GM18909 (cell line): Measurements from ENCODE around the gene LCNL1.

ENCODE experiments used
- ATAC-seq: cut with Tn5 transposase; IDR thresholded peaks from one replicate; pipeline ENCODE4 v1.9.1; 2021; ENCODE audit warnings: mild to moderate bottlenecking; ENCODE audit not compliant: unreplicated experiment, poor library complexity

The LCNL1 gene

DNA sequence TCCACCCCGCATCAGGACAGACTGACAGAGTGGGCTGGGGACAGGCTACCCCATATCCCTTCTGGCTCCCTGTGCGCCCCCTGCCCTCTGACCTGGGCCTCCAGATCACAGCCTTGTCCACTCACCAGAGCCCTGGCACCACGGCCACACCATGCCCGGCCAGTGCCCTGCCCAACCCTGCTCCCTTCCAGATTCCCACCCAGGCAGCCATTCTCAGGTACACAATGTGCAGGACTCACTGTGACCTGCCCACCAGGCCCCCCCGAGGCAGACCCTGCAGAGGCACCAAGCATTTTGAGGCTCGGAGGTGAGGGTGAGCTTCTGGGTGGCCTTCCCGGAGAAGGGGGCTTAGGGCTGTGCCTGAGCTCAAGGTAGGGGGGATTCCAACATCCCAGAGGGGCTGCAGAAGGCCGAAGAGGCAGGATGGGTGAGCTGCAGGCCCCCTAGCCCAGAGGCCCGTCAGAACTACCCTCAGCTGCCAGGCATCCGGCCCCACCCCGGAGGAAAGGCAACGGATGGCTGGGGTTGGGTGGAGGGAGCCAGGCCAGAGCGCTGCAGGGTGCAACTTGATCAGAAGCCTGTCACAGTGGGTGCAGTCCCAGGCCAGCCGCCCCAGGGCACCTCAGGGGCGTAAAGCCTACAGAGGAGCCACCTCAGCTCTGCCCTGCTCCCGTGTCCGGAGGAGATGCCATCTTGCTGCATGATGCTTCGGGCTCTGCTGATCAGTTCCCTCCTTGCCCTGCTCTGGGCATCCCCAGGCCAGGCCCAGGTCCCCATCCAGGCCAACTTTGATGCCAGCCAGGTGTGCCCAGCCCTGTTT, at the start of gene LCNL1:
Gene LCNL1 (plus strand): TSS at position 762 of the 820 bp plus-strand sequence. CDS start 594 bp downstream, outside the sequence.
- ATAC-seq = no peak

GRCh38 chr9:136934277-136934676, 48.5 kb upstream of the LCNL1 start:
- ATAC-seq = no peak

DNA sequence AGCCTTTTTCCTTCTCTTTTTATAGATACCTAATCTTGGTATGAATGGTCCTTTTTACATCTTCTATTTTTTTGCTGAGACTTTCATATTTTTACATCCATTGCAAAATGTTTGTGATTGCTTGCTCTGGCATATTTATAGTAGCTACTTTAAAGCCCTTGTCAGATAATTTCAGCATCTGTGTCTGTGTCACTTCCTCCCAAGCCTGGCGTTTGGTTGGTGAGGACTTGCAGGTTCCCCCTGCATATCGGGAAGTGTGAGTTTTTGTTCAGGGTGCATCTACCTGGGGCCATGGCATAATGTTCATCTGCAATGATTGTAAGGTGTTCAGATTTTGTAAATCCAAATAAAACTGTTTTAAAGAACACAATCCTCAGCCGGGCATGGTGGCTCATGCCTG, 47.1 kb upstream of the LCNL1 start:
- ATAC-seq = no peak

DNA sequence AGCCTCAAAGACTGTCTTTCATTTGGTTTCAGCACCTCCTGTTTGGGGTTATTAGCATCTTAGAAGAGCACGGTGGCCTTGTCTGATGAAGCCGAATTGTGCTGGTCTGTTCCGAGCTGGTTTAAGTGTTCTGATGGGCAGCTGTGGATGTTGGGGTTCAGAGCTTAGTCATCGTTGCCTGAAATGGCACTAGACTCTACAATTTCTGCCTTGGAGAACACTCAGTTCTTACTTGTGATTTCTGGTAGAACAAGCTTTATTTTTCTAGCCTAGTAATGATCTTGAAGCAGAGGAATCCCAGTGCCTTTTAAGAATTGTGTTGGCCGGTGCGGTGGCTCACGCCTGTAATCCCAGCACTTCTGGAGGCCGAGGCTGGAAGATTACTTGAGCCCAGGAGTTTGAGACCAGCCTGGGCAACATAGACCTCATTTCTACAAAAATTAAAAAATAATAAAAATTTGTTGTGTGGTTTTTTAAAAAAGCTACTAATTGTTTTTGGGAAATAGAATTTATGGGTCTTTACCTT, 46.1 kb upstream of the LCNL1 start:
- no peak for ATAC-seq

DNA sequence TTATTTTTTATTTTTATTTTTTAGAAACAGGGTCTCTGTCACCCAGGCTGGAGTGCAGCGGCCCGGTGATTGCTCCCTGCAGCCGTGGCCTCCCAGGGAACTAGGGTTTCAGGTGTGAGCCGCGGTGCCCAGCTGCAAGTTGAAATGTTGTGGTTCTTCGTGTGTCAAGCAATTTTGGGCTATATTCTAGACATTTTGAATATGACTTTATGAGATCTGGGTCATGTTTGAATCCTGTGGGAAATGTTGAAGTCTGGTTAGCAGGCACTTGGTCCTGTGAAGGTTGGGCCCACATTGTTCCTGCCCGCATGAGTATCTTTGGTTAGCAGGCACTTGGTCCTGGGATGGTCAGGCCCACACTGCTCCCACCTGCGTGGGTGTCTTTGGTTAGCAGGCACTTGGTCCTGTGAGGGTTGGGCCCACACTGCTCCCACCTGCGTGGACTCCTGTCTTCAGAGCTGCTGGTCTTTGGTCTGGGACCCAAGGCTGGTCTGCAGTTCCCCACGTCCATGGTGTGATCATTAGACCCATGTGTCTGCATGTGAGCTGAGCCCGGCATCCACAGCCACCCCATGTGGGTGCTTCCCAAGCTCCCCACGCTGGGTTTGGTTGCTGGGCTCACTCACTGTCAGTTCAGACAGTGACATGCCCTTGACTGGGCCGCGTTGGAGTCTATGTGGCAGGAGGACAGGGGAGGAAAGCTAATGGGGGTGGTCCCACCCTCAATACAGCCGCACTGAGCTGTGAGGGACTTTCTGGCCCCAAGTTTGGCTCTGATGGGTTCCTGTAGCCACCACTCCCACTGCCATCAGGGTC, 45.4 kb upstream of the LCNL1 start:
- ATAC-seq = no peak

DNA sequence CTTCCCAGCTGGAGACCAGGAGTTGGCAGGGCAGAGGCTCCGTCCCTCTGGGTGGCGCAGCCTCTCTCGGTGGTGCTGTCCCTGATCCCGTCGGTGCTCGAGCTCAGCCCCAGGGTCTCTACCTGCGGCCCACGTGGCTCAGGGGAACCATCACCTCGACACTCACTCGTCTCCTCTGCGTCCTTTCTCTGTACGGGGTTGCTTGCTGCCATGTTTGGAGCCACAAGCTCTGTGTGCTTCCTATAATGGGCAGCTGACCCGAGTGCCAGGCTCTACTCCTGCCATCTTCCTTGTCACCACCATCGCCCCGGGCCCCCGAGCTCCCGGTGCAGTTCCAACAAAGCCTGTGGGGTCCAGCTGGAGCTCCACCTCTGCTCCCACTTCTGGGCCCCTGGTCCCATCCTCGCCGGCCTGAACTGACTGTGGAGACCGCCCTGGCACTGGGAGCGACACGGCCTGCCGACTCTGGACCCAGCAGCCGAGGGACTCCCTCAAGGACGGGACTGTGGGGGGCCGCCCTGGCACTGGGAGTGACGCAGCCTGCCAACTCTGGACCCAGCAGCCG, 43.3 kb upstream of the LCNL1 start:
- ATAC-seq = no peak

GRCh38 chr9:136939996-136940525, 42.7 kb upstream of the LCNL1 start:
- no peak for ATAC-seq

GRCh38 chr9:136940526-136941230, 42.1 kb upstream of the LCNL1 start:
- ATAC-seq = no peak

GRCh38 chr9:136941231-136942111, 41.3 kb upstream of the LCNL1 start:
- ATAC-seq = no peak

- no peak for ATAC-seq
These were observed 40.5 kb upstream of the LCNL1 start for GRCh38 chr9:136942112-136942880.

- ATAC-seq = no peak
These were observed 39.9 kb upstream of the LCNL1 start for GRCh38 chr9:136942881-136943230.

DNA sequence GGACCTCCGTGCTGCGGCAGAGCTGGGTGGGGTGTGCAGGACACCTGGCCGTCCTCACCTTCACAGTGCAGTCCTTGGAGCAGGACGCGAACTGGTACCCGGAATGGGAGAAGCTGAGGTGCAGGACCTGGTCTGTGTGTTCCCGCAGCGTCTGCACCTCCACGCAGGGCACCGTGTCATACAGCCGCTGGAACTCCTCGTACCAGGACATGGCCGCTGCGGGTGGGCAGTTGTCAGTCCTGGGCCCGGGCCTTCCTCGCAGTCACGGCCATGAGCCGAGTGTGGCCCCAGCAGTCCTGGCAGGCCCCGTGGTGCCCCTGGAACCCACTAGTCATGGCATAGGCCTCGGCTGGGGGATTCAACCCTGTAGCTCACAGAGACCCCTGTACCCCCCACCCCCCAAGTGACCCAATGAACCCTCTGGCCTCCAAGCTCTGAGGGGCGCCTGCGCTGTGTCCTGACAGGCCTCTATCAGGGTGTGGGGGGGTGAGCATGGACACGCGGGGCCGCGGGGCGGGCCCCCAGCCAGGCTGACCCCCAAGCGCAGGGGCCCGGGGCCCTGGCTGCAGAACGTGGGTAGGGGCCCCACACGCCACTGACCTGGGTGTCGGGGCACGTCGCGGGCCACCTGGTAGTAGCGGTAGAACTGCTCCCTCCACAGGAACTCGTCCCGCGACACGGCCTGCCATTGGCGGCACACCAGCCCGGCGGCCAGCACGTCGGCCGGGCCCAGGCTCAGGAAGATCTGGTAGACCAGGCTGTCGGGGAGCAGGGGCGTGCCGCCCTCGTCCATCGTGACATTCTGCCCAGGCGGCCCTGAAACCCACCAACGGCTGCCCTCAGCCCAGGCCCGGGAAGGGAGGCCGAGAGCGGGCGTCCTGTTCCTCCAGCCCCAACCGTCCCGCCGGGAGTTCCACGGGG, 39.2 kb upstream of the LCNL1 start:
- peak; percentile 13 for ATAC-seq

DNA sequence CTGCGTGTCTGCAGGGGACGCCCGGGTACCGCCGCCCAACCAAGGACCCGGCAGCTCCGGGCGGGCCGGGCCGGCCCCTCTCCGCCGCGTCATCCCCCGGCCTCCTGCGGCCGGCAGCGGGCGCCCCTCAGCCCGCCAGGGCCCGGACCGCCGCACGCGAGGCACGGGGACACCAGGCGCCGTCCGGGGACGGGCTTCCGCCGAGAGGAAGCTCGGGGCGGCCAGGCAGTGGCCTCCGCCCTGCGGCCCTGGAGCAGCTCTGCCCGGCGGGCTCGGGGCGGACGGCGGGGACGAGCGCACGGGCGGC, 38.6 kb upstream of the LCNL1 start:
- peak; percentile 38 for ATAC-seq

DNA sequence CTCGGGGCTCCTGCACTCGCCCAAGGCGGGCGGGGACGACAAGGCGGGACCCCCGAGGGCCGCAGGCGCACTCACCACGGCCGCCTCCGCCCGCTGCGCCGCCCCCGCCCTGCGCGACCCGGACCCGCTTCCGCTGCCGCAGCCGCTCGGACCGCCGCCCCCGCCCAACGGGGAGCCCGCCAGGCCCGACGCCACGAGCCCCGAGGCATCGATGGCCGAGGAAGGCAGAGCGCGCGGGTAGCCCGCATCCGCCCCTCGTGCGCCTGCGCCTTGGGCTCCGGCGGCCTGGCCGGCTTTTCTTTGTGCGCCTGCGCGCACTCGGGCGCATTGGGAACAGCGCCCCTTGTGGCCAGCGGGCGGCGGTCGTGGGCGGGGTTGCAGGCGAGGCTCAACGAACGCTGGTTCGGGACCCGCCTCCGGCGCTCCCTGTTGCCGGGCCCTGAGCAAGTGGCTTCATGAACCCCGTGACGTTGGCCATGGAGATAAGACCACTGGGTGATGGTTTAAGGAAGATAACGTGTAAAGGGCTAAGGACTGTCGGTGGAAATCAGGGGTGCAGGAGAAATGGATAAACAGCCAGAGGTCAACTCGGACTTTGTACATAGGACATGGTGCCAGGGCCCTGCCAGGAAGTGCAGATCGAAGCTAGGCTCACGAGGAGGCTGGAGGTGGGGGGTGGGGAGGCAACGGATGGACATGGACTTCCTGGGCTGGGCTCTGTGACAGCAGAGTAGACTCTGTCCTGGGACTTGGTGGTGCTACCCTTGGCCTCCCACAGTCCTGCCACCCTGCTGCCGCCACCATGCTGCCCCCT, 38.1 kb upstream of the LCNL1 start, which contains the start of the genes C8G and FBXW5:
Gene C8G (plus strand): TSS at position 725 of the 814 bp plus-strand sequence. CDS start 78 bp downstream, at position 803.
Gene FBXW5 (minus strand): TSS at position 220 of the 814 bp plus-strand sequence. CDS start 655 bp downstream, outside the sequence.
- ATAC-seq = peak; percentile 75

DNA sequence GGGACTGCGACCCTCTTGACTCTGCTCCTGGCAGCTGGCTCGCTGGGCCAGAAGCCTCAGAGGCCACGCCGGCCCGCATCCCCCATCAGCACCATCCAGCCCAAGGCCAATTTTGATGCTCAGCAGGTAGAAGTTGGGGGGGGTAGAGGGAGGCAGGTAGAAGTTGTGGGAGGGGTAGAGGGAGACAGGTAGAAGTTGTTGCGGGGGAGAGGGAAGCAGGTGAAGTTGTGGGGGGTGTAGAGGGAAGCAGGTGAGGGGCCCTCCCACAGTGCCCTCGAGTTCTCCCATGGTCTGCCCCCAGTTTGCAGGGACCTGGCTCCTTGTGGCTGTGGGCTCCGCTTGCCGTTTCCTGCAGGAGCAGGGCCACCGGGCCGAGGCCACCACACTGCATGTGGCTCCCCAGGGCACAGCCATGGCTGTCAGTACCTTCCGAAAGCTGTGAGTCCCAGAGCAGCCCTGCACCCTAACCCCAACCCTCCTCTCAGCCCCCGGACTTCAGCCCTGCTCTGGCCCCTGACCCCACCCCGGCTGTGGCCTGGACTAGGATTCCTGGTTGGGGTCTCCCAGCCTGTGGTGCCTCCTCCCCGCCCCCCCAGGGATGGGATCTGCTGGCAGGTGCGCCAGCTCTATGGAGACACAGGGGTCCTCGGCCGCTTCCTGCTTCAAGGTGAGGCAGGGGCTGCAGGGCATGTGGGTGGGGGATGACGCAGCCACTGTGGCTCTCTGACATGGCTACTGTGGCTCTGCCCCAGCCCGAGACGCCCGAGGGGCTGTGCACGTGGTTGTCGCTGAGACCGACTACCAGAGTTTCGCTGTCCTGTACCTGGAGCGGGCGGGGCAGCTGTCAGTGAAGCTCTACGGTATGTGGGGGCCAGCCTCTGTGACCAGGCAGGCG, 37.2 kb upstream of the LCNL1 start:
- no peak for ATAC-seq
